Measurements from ENCODE around the gene RAP1GAP. TPM values are rescaled to one million over a fixed set of nuclear protein-coding genes. Genes with fewer than 3 reads are reported as not detected.

RAP1GAP gene
- total RNA-seq, 1 experiment from 2014 or later: 7.2 TPM

GRCh38 chr1:21553116-21553926, 115.8 kb downstream of the RAP1GAP start:
- ChIA-PET POLR2A (no interaction called here), CTCF (no interaction called here)
- BruUV-seq (replicated peaks): no TSS peak
- Mint-ChIP-seq H3K36me3 (ENCODE audit: insufficient read depth, unreplicated experiment) (no peaks in the 10 kb centered on the region), H3K9me3 (ENCODE audit: unreplicated experiment) (no peaks in the 10 kb centered on the region), H3K4me1 (ENCODE audit: low read depth, unreplicated experiment) (peaks cover 8% of the 10 kb centered on the region), H3K27ac (ENCODE audit: unreplicated experiment) (no peak overlapping the region), H3K27me3 (ENCODE audit: insufficient read depth, unreplicated experiment) (peaks cover 17% of the 10 kb centered on the region), H3K4me3 (ENCODE audit: unreplicated experiment) (no peak overlapping the region)
- no peak for TF ChIP-seq CTCF (IDR thresholded peaks at IDR 0.05; ENCODE audit: insufficient read depth in 1 of 2, low read depth in 1 of 2, low read length in 1 of 2, severe bottlenecking in 1 of 2, unreplicated experiment in 1 of 2)
- no peaks in the 10 kb centered on the region for H3K9me3 ChIP-seq
- DNase-seq: no peak
- no peak overlapping the region for H3K4me3 ChIP-seq (ENCODE audit: low read depth, low read length)
- H3K27me3 ChIP-seq (replicated peaks; ENCODE audit: control insufficient read depth, insufficient read depth, low read length): no peaks in the 10 kb centered on the region
- no peaks in the 10 kb centered on the region for H3K36me3 ChIP-seq (ENCODE audit: control insufficient read depth, insufficient read depth, low read length)
- intact Hi-C loops (cut with micrococcal nuclease; ENCODE audit: unreplicated experiment): no loop called here
- no peaks in the 10 kb centered on the region for H3K4me1 ChIP-seq

- Histone ChIP-seq H3K4me3 (ENCODE audit: low read depth, low read length) (no peak overlapping the region), H3K4me1 (no peaks in the 10 kb centered on the region), H3K36me3 (ENCODE audit: control insufficient read depth, insufficient read depth, low read length) (no peaks in the 10 kb centered on the region), H3K9me3 (no peaks in the 10 kb centered on the region), H3K27me3 (replicated peaks; ENCODE audit: control insufficient read depth, insufficient read depth, low read length) (no peaks in the 10 kb centered on the region)
- H3K27ac Mint-ChIP-seq (ENCODE audit: unreplicated experiment): no peak overlapping the region
- peaks cover 8% of the 10 kb centered on the region for H3K4me1 Mint-ChIP-seq (ENCODE audit: low read depth, unreplicated experiment)
- H3K27me3 Mint-ChIP-seq (ENCODE audit: insufficient read depth, unreplicated experiment): peaks cover 17% of the 10 kb centered on the region
- TF ChIP-seq CTCF (IDR thresholded peaks at IDR 0.05; ENCODE audit: insufficient read depth in 1 of 2, low read depth in 1 of 2, low read length in 1 of 2, severe bottlenecking in 1 of 2, unreplicated experiment in 1 of 2): no peak
- no peak overlapping the region for H3K4me3 Mint-ChIP-seq (ENCODE audit: unreplicated experiment)
- no peaks in the 10 kb centered on the region for H3K36me3 Mint-ChIP-seq (ENCODE audit: insufficient read depth, unreplicated experiment)
- BruUV-seq (replicated peaks): no TSS peak
- ChIA-PET POLR2A (no interaction called here), CTCF (no interaction called here)
- intact Hi-C loops (cut with micrococcal nuclease; ENCODE audit: unreplicated experiment): no loop called here
- DNase-seq: no peak
- no peaks in the 10 kb centered on the region for H3K9me3 Mint-ChIP-seq (ENCODE audit: unreplicated experiment)
Observed at GRCh38 chr1:21552715-21553114, 116.4 kb downstream of the RAP1GAP start.

GRCh38 chr1:21550866-21551475, 118.2 kb downstream of the RAP1GAP start:
- Histone ChIP-seq H3K36me3 (ENCODE audit: control insufficient read depth, insufficient read depth, low read length) (no peaks in the 10 kb centered on the region), H3K4me1 (no peaks in the 10 kb centered on the region), H3K27me3 (replicated peaks; ENCODE audit: control insufficient read depth, insufficient read depth, low read length) (no peaks in the 10 kb centered on the region), H3K4me3 (ENCODE audit: low read depth, low read length) (no peak overlapping the region), H3K9me3 (no peaks in the 10 kb centered on the region)
- no peak for TF ChIP-seq CTCF (IDR thresholded peaks at IDR 0.05; ENCODE audit: insufficient read depth in 1 of 2, low read depth in 1 of 2, low read length in 1 of 2, severe bottlenecking in 1 of 2, unreplicated experiment in 1 of 2)
- ChIA-PET POLR2A (no interaction called here), CTCF (interaction anchor here (0.6 kb wide), 1 partner anchor 181 kb away, joined by 4 read pairs; no protein-coding TSS in a partner anchor)
- H3K9me3 Mint-ChIP-seq (ENCODE audit: unreplicated experiment): no peaks in the 10 kb centered on the region
- H3K4me3 Mint-ChIP-seq (ENCODE audit: unreplicated experiment): no peak overlapping the region
- no peak overlapping the region for H3K27ac Mint-ChIP-seq (ENCODE audit: unreplicated experiment)
- no TSS peak for BruUV-seq (replicated peaks)
- intact Hi-C loops (cut with micrococcal nuclease; ENCODE audit: unreplicated experiment): no loop called here
- DNase-seq: no peak
- H3K36me3 Mint-ChIP-seq (ENCODE audit: insufficient read depth, unreplicated experiment): no peaks in the 10 kb centered on the region
- peaks cover 12% of the 10 kb centered on the region for H3K27me3 Mint-ChIP-seq (ENCODE audit: insufficient read depth, unreplicated experiment)
- peaks cover 8% of the 10 kb centered on the region for H3K4me1 Mint-ChIP-seq (ENCODE audit: low read depth, unreplicated experiment)
